Measurements from ENCODE around the gene CAMSAP3. TPM values are rescaled to one million over a fixed set of nuclear protein-coding genes. Genes with fewer than 3 reads are reported as not detected.

CAMSAP3 gene
- total RNA-seq, 1 donor from 2014 or later = 9.3 TPM

DNA sequence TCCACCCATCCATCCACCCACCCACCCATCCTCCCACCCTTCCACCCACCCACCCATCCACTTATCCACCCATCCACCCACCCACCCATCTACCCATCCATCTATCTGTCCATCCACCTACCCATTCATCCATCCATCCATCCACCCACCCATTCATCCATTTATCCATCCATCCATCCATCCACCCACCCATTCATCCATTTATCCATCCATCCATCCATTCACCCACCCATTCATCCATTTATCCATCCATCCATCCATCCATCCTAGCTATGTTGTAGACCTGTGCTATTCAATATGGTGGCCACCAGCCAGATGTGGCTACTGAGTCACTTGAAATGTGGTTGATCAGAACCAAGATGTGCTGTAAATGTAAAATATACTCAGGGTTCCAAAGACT lies 5.1 kb downstream of the CAMSAP3 start:
- H3K27me3 Mint-ChIP-seq (ENCODE audit: unreplicated experiment) = peaks cover 4% of the 10 kb centered on the region
- no peak overlapping the region for H3K27ac Mint-ChIP-seq (ENCODE audit: unreplicated experiment)
- H3K4me3 Mint-ChIP-seq (ENCODE audit: unreplicated experiment) = peak overlapping the region; percentile 25

DNA sequence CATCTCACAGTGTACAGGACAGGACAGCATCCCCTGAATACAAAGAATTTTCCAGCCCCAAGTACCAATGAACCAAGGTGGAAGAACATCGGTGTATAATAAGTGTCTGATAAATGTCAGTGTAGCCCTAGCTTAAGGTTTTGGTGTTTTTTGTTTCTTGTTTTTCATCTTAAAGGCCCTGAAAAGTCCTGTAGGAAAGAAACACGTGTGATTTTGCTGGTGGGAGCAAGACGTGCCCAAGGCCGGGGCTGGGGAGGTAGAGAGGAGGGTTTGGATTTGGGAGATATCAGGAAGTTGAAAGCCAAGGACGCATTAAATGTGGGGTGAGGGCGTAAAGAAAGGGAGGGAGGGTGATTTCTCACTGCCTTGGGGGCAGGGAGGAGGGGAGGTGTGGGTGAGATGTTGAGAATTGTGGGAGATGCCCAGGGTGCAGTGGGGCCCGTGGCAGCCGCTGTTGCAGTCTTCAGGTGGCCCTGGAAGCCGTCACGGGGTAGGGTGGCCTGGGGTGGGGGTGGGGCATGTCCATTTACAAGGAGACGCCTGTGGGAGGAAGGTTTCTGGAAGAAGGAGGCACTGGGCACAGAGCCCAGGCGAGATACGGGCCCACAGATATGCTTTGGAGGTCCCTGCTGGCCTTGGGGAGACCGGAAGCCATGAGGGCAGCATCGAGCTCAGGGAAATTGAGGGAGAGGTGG lies 6.7 kb downstream of the CAMSAP3 start:
- TF ChIP-seq, protein P1, sequence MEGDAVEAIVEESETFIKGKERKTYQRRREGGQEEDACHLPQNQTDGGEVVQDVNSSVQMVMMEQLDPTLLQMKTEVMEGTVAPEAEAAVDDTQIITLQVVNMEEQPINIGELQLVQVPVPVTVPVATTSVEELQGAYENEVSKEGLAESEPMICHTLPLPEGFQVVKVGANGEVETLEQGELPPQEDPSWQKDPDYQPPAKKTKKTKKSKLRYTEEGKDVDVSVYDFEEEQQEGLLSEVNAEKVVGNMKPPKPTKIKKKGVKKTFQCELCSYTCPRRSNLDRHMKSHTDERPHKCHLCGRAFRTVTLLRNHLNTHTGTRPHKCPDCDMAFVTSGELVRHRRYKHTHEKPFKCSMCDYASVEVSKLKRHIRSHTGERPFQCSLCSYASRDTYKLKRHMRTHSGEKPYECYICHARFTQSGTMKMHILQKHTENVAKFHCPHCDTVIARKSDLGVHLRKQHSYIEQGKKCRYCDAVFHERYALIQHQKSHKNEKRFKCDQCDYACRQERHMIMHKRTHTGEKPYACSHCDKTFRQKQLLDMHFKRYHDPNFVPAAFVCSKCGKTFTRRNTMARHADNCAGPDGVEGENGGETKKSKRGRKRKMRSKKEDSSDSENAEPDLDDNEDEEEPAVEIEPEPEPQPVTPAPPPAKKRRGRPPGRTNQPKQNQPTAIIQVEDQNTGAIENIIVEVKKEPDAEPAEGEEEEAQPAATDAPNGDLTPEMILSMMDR (IDR thresholded peaks at IDR 0.05; ENCODE audit: unreplicated experiment) = no peak
- H3K9me3 Mint-ChIP-seq (ENCODE audit: unreplicated experiment) = no peaks in the 10 kb centered on the region
- no peaks in the 10 kb centered on the region for H3K4me1 Mint-ChIP-seq (ENCODE audit: unreplicated experiment)
- no peak overlapping the region for H3K4me3 Mint-ChIP-seq (ENCODE audit: unreplicated experiment)
- H3K36me3 Mint-ChIP-seq (ENCODE audit: low read depth, unreplicated experiment) = peaks cover 3% of the 10 kb centered on the region
- H3K27ac Mint-ChIP-seq (ENCODE audit: unreplicated experiment) = no peak overlapping the region
- peaks cover 4% of the 10 kb centered on the region for H3K27me3 Mint-ChIP-seq (ENCODE audit: unreplicated experiment)
- no peak for DNase-seq (ENCODE audit: low spot score)

More for the DNA sequence above, 5.1 kb downstream of the CAMSAP3 start:
- Mint-ChIP-seq H3K36me3 (ENCODE audit: low read depth, unreplicated experiment) (peaks cover 3% of the 10 kb centered on the region), H3K9me3 (ENCODE audit: unreplicated experiment) (no peaks in the 10 kb centered on the region), H3K4me1 (ENCODE audit: unreplicated experiment) (no peaks in the 10 kb centered on the region)
- TF ChIP-seq, protein P1 (IDR thresholded peaks at IDR 0.05; ENCODE audit: unreplicated experiment) = no peak
- DNase-seq (ENCODE audit: low spot score) = no peak

DNA sequence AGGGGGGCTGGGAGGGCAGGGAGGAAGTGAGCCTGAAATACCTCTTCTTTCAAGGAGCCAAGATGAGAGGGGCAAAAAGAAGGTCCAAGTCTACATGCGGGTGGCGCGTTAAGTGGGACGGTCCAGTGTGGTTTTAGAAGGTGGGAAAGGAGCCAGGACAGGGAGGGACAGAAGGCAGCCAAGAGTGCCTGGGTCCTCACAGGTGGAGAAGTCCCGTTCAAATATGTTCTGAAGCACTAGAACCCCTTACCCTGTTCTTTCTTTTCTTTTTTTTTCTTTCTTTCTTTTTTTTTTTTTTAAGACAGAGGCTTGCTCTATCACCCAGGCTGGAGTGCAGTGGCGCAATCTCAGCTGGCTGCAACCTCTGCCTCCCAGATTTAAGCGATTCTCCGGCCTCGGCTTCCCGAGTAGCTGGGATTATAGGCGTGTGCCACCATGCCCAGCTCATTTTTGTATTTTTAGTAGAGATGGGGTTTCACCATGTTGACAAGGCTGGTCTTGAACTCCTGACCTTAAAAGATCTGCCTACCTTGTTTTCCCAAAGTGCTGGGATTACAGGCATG lies 7.4 kb downstream of the CAMSAP3 start:
- no peaks in the 10 kb centered on the region for H3K4me1 Mint-ChIP-seq (ENCODE audit: unreplicated experiment)
- H3K27ac Mint-ChIP-seq (ENCODE audit: unreplicated experiment) = no peak overlapping the region
- H3K4me3 Mint-ChIP-seq (ENCODE audit: unreplicated experiment) = no peak overlapping the region
- H3K27me3 Mint-ChIP-seq (ENCODE audit: unreplicated experiment) = peaks cover 5% of the 10 kb centered on the region
- H3K36me3 Mint-ChIP-seq (ENCODE audit: low read depth, unreplicated experiment) = peaks cover 3% of the 10 kb centered on the region
- TF ChIP-seq, protein P1 (IDR thresholded peaks at IDR 0.05; ENCODE audit: unreplicated experiment) = no peak
- no peaks in the 10 kb centered on the region for H3K9me3 Mint-ChIP-seq (ENCODE audit: unreplicated experiment)
- no peak for DNase-seq (ENCODE audit: low spot score)

DNA sequence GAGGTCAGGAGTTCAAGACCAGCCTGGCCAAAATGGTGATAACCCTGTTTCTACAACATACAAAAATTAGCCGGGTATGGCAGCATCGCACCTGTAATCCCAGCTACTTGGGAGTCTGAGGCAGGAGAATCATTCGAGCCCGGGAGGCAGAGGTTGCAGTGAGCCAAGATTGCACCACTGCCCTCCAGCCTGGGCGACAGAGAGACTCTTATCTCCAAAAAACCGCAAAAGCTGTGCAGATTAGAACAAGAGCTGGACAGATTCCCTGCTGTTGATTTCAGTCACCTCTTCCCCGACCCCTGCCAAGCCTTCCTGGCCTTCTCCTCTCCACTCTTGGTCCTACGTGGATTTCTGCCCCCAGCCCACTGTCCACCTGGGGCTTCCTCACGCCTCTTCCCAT lies 8.3 kb downstream of the CAMSAP3 start:
- no peaks in the 10 kb centered on the region for H3K9me3 Mint-ChIP-seq (ENCODE audit: unreplicated experiment)
- no peak for DNase-seq (ENCODE audit: low spot score)
- no peak overlapping the region for H3K4me3 Mint-ChIP-seq (ENCODE audit: unreplicated experiment)
- no peaks in the 10 kb centered on the region for H3K4me1 Mint-ChIP-seq (ENCODE audit: unreplicated experiment)
- TF ChIP-seq, protein P1 (IDR thresholded peaks at IDR 0.05; ENCODE audit: unreplicated experiment) = no peak
- no peak overlapping the region for H3K27ac Mint-ChIP-seq (ENCODE audit: unreplicated experiment)
- H3K36me3 Mint-ChIP-seq (ENCODE audit: low read depth, unreplicated experiment) = peaks cover 3% of the 10 kb centered on the region
- H3K27me3 Mint-ChIP-seq (ENCODE audit: unreplicated experiment) = peaks cover 6% of the 10 kb centered on the region

DNA sequence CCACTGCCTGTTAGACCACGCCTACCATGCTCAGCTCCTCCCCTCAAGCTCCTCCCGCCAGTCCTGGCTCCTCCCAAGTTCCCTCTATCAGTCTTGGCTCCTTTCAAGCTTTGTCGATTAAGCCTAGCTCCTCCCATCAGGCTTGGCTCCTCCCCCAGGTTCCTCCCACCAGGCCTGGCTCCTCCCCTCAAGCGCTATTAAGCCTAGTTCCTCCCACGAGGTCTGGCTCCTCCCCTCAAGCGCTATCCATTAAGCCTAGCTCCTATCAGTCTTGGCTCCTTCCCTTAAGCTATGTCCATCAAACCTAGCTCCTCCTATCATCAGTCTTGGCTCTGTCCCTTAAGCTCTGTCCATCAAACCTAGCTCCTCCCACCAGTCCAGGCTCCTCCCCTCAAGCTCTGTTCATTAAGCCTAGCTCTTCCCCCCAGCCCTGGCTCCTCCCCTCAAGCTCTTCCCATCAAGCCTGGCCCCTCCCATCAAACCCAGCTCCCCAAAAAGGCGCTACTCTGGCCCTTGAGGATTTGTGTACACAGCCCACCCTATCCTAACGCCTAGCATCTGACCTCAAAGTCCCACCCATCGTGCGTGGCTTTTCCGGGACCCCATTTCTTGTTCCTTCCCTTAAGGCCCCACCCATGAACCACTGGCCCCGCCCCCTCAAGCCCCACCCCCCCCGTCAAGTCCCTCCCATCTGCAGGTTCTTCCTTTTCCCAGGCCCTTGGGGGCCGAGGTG lies 10.0 kb downstream of the CAMSAP3 start:
- Mint-ChIP-seq H3K4me3 (ENCODE audit: unreplicated experiment) (no peak overlapping the region), H3K36me3 (ENCODE audit: low read depth, unreplicated experiment) (peaks cover 7% of the 10 kb centered on the region), H3K9me3 (ENCODE audit: unreplicated experiment) (no peaks in the 10 kb centered on the region), H3K4me1 (ENCODE audit: unreplicated experiment) (no peaks in the 10 kb centered on the region), H3K27ac (ENCODE audit: unreplicated experiment) (no peak overlapping the region), H3K27me3 (ENCODE audit: unreplicated experiment) (peaks cover 6% of the 10 kb centered on the region)
- no peak for DNase-seq (ENCODE audit: low spot score)
- TF ChIP-seq, protein P1 (IDR thresholded peaks at IDR 0.05; ENCODE audit: unreplicated experiment) = no peak

All from endothelial cell (in vitro differentiated cells).